Adrenal gland (tissue), 5 donors: Measurements from ENCODE around the gene PUM2.

ENCODE experiments used
- POLR2A ChIP-seq, 2 donors: fragments of 450-650 bp; IDR thresholded peaks; one replicate each; pipeline ENCODE4 v1.6.1; 2017; ENCODE audit warnings: antibody characterized with exemption in 2 of 2, mild to moderate bottlenecking in 2 of 2, moderate library complexity in 1 of 2
- TF ChIP-seq, protein P1 (sequence below), 6 experiments: fragments of 450-650 bp in 4 of 6; fragments of 200-600 bp in 2 of 6; sonication (generic) in 1 of 6; IDR thresholded peaks; 1 replicate in 5 of 6; 2 replicates in 1 of 6; pipeline versions ENCODE4 v1.5.1 to v1.8.0; 2016 to 2021; ENCODE audit warnings: antibody characterized with exemption in 6 of 6, mild to moderate bottlenecking in 2 of 6, moderate library complexity in 1 of 6
- donor health status: DM: no; HTN: no; CAD: no.

DNA sequence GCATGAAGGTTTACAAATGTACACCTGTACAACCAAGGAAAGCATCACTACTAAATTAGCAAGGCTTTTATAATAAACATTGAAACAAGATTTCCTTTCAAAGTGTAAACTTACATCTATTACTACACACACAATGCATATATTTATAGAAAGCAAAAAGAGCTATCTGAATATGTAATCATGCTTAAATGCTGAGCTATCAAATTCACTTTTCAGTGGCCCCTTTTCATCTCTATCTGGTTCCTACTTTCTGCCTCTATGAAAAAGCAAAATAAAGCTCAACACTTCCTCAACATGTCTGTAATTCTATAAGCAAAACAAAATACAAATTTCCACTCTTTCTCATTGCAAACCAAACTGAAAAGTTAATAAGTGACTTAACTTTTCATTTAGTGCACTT lies 100.2 kb downstream of the PUM2 start:
- TF ChIP-seq, protein P1, sequence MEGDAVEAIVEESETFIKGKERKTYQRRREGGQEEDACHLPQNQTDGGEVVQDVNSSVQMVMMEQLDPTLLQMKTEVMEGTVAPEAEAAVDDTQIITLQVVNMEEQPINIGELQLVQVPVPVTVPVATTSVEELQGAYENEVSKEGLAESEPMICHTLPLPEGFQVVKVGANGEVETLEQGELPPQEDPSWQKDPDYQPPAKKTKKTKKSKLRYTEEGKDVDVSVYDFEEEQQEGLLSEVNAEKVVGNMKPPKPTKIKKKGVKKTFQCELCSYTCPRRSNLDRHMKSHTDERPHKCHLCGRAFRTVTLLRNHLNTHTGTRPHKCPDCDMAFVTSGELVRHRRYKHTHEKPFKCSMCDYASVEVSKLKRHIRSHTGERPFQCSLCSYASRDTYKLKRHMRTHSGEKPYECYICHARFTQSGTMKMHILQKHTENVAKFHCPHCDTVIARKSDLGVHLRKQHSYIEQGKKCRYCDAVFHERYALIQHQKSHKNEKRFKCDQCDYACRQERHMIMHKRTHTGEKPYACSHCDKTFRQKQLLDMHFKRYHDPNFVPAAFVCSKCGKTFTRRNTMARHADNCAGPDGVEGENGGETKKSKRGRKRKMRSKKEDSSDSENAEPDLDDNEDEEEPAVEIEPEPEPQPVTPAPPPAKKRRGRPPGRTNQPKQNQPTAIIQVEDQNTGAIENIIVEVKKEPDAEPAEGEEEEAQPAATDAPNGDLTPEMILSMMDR (IDR thresholded peaks at IDR 0.05): no peak
- no peak for TF ChIP-seq POLR2A (IDR thresholded peaks at IDR 0.05)
